ENCODE measurements around the gene ACSL5.

The ACSL5 gene, protein sequence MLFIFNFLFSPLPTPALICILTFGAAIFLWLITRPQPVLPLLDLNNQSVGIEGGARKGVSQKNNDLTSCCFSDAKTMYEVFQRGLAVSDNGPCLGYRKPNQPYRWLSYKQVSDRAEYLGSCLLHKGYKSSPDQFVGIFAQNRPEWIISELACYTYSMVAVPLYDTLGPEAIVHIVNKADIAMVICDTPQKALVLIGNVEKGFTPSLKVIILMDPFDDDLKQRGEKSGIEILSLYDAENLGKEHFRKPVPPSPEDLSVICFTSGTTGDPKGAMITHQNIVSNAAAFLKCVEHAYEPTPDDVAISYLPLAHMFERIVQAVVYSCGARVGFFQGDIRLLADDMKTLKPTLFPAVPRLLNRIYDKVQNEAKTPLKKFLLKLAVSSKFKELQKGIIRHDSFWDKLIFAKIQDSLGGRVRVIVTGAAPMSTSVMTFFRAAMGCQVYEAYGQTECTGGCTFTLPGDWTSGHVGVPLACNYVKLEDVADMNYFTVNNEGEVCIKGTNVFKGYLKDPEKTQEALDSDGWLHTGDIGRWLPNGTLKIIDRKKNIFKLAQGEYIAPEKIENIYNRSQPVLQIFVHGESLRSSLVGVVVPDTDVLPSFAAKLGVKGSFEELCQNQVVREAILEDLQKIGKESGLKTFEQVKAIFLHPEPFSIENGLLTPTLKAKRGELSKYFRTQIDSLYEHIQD

DNA sequence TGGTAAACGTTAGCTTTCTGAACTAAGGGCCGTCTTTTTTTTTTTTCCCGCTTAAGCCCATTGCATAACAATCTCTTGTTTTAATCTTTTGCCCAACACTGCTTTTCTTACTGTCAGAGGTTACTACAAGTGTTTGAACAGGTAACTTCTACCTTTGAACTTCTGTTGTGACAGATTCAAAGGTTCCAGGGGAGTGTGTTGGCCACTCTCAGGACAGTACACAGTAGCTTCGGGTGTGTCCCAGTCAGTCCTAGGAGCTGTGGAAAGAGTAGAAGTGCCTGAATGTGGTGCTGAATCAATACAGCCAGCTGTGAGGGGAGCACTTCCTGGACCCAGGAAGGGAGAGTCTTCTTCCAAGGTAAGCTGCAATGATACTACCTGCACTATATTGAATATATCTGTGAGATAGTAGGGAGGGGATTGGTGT lies at the start of gene ACSL5:
ACSL5 (plus strand) TSS at position 205 of the 427 bp plus-strand sequence. CDS start 20,831 bp downstream, outside the sequence.
- DNase-seq, result no peak

DNA sequence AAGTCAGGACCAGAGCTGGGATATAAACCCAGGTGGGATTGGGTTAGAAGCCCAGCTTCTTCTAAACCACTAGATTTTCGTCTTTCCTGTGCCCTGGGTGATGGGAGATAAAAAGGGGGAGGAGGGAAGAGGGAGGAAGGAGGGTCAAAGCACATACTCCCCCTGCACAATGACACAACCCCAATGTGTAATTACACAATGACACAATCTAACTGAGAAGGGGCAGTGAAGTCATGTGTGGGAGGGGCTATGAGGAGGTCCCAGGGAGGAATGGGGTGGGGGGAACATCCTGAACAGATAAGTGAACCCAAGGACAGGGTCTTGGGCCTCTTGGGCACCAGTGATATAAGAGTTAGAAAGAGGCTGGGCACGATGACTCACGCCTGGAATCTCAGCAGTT lies 46.2 kb upstream of the ACSL5 start:
- DNase-seq, result no peak

DNA sequence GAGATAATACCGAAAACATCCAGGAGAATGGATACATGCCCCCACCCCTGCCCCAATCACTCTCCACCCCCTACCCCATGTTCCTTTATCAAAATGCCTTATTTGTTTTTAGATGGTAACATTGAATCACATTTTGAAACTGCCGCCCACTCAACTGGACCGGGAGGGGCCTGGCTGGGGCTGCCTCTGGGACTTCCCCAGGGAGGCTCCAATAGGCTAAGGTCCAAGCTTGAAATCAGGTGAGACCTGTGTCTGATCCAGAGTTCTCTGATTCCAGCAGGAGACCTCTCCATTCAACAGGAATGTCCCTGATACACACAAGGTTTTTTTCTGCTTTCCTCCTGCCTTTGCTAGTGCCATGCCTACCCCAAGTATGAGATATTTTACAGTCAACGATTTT lies 43.8 kb upstream of the ACSL5 start:
- DNase-seq, result no peak

DNA sequence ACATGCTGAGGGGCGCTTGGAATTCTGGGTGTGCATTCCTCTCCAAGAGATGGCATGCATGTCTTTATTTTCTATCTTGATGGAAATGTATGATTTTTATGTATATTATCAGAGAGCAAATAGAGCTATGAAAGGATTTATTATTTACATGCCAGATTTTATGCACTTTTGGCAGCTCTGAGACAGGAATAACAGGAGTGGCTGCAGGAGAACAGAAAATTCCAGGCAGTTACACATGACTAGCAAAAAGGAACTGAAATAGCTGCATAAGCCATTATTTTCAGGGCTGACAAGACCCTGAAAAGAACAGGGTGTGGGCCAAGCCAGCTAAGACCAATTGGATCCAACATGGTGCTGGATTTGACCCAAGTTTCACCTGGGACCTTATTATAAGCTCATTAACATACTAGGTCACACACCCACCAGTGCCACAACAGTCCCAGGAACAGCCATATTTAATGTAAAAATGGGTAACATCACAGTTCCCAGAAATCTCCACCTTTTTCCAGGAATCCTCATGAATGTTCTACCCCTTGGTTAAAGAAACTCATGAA lies 43.2 kb upstream of the ACSL5 start:
- DNase-seq, result no peak

DNA sequence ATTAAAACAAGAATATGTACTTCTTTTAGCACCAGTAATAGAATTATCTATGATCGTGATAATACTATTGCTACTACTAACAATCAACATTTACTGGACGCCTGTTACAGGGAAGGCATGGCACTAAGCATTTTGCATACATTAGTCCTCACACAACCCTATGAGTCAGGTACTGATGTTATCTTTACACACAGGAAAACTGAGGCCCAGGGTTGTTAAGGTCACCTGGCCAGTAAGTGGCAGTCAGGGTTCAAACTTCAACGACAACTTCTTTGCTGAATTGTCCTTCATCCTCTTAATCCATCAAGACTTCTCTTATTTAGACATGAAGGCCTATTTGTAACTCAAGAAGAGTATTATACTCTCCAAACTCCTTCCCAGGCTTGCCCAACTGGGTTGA lies 41.9 kb upstream of the ACSL5 start:
- no peak for DNase-seq

DNA sequence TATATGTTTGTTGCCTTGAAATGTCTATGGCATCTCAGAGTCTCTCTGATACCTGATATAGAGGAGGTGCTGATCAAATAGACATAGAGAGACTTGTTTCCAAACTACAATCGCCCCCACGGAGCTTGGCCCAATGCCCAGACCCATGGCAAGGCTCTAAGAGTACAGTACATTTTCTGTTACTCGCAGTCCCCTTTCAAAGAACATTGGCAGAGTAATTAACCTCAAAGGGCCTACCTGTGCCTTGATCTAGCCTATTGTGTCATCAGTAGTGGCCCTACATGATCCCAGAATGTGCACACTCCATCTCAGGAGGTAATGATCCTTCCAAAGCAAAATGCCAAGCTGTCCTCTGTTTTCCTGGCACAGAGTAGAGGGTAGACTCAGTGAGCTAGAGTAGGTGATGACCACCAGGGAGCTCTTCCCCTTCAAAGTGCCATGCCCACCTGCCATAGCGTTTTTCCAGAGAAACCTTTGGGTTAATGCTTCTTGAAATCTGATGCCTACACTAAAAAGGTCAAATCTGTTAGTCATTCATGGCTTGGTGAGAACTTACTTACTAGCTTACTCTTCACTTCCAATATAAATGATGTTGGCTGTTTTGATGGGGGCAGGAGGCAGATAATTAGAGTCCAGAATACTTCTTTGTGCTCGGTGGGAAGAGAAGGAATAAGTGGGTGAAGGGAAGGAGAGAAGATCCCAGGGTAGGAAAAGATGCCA lies 41.2 kb upstream of the ACSL5 start:
- no peak for DNase-seq

DNA sequence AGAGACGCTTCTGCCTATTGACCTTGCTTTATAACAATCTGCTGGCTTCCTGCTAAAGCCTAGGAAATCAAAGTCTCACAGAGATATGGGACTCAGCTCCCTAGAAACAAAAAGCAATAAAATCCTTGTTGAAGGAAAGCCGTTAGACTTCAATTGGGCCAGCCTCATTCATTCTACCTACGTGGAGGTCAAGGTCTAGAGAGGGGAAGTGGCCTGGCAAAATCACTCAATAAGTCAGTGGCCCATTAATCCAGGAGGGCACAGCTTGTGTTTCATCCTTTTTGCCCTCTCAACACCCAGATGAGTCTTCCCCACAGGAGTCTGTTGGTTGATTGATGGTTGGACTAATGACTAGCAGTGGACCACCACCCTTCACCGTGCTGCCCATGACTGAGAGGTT lies 40.5 kb upstream of the ACSL5 start:
- no peak for DNase-seq

DNA sequence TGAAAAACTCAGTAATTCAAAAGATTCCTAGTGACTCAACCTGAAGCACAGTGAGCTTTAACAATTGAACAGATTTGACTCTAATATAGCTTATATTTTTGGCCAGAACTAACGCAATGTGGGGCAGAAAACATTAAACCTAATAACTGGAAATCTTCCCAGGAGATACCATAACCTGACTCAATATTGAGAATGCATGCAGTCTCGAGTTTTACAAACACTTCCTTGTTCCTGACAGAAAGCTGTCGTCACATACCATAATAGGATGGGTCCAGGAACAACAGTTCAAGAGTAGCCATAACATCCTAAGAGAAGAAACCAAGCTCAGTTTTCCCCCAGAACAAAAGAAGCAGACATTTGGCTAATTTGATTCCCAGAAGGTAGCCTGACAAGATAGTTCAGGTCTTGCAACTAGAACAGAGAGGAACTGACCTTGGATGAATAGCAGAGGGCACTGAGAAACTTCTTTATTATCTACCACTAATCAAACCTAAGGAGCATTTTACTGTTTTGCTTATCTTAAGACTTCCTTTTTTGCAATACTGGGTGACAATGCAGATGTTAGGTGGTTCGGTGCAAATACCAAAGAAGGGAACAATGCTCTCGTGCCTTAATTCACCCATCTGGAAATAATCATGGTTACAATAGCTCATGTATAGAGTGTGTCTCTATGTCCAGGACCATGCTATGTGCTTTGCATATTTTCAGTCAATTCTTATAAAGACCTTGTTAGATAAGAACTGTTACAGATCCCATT lies 38.6 kb upstream of the ACSL5 start:
- peak; percentile 18 for DNase-seq

DNA sequence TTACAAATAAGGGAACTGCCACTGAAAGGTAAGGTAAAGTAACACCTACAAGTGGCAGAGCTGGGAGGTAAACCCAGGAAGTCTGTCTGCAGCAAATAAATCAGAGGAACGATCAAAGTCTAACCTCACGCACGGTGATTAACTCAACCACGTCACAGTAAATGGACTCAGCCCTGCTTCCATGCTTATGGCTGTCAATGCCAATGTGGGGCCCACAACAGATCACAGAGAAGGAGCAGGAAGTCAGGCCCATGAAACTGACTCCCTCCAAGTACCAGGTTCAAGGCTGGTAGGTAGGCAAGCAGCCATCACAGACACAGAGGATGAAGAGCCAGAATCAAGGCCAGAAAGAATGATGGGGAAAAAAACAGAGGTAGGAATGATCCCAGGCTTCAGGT lies 38.0 kb upstream of the ACSL5 start:
- no peak for DNase-seq

DNA sequence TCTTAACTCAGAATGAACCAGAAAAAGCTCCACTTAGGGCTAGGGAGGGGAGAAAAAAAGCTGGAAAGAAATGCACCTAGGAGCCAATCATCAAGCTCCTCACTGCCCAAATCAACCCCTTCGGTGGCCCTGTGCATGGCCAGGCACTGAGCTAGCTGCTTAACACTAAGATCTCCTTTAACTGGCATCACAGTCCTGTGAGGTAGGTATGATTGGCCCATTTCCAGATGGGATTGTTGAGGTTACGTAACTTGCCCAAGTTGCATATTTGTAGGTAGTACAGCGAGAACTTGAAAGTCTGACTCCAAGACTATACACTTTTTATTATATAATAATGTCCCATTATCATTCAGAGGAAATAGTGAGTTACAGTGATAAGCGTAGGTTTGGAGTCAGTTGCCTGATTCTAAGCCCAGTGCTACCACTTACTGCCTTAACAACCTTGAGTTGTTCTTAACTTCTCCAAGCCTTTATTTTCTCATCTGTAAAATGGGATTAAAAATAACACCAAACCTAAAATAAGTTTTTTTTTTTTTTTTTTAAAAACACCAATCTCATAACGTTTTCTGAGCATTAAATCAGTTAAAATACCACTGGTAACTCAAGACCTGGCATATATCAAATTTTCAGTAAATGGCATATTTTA lies 37.2 kb upstream of the ACSL5 start:
- no peak for DNase-seq

DNA sequence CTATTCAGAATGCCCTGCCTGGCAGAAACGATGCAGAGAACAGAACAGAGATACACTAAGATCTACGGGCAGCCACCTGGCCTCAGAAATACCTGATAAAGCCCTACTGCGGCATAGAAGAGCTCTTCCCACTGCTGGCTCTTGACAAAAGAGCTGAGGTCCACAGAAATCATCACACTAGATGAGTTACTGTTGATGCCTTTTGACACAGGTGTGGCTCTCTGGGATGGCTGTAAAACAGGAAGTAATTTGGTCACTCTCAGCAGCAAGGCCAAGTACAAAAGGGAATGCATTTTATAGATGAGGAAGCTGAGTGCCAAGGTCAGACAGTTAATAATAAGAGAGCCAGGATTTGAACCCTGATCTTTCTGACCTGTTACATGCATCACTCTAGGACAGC lies 35.0 kb upstream of the ACSL5 start:
- DNase-seq, result no peak

DNA sequence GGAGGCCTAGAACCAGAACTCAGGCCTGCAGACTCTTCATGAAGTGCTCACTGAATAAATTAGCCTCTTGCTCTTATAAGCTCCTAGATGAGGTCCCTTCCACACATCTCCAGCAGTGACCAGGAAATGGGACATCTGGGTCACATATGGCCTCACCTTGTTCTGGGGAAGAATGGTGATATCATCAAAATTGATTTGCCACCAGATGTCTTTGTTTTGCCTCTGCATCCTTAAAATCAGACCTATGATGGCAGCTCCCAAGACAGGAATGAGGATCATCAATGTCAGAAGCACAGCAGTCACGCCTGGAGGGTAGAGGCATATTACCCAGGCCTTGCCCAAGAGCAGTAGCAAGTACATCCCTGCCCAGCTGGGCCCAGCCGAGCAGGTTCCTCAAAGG lies 33.3 kb upstream of the ACSL5 start:
- DNase-seq, result no peak

DNA sequence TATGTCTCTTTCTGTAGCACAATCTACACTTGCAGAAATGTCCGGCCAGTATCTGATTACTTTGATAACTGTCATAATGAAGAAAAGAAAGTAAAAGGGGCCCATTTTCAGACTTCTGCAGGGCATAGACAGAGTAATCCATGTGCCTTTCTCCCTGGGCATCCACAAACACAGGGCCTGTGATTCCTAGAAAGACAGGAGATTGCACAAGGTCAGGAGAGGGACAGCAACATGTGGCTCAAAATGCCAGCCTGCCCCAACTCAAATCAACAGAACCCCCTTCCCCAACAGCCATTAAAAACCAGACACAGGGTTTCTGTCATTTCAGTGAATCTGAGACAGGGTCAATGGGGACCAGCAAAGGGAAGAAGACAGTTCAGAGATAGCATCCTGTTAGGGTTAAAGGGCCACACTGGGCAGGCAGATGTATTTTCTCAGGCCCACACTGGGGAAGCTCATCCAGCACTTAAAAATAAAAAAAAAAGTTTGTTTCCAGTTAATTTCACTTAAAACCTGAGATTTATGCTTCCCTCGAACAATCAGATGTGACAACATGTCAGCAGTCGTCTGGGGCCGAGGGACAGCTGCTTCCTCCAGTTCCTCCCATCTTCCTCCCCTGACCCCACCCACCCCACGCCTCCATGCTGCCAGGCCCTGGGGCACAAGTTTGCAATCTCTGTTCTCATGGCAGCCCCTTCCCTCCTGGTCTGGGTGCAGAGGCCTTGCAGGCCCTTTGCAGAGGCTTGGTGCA lies 30.7 kb upstream of the ACSL5 start:
- no peak for DNase-seq

DNA sequence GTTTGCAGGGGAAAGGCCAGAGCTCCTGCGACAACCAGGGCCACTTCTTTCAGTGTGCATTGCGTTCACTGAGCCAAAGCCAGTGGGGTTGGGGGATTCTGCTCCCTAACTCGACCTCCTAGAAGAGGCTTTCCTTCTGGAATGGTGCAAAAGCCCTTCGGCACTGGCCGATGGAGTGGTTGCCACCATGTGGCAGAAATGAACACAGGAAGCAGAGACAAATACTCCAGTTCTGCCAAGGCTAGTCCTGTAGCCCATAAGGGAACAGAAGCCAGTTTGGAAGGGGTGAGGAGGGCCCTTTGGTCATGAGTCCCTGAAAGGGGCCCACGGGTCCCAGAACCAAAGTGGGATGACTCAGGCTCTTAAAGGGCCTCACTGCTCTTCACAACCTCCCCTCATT lies 29.7 kb upstream of the ACSL5 start:
- no peak for DNase-seq

DNA sequence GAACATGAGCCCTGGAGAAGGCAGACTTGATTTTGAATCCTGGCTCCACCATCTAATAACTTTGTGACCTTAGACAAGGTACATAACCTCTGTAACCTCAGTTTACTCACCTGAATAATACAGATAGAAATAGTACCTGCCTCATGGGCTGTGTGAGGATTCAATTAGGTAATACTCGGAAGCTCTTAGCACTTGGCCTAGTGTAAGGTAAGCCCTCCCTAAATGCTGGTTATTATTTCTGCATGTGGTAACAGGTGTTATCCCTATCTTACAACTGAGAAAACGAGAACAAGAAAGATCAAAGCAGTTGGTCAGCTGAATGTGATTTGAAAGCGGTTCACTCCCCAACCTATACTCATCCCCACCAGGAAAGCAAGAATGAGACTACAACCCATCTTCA lies 28.7 kb upstream of the ACSL5 start:
- no peak for DNase-seq

DNA sequence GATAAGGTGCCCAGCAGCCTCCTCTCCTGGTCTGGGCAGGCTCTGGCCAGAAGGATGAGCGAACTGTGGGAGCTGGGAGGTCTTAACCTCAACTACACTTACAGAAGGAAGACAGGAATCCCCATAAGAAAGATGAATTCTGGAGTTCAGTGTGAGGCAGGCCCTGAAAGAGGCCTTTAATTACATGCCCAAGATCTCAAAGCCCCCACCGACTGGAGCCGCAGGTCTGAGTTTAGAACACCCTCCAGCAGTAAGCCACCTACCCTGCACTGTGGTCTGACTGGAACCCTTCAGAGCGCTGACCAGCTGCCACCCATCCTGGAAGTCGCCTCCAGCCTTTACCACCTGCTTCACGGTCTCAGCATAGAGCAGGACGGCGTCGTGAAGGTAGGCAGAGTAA lies 28.2 kb upstream of the ACSL5 start:
- DNase-seq, result no peak

DNA sequence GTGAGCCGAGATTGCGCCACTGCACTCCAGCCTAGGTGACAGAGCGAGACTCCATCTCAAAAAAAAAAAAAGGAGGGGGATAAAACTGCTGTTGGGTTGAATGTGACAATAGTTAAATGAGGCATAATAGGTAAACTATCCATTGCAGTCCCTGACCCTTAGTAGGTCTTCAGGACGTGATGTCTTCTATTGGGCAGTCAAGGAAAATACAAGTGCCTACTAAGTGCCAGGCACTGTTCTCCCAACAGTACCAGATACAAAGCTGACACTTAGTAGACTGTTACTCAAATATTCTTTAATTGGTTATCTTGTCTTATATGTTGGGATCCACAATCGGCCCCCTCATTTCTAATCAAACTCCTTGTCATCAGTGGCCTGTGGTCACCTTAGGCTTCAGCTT lies 27.1 kb upstream of the ACSL5 start:
- no peak for DNase-seq

DNA sequence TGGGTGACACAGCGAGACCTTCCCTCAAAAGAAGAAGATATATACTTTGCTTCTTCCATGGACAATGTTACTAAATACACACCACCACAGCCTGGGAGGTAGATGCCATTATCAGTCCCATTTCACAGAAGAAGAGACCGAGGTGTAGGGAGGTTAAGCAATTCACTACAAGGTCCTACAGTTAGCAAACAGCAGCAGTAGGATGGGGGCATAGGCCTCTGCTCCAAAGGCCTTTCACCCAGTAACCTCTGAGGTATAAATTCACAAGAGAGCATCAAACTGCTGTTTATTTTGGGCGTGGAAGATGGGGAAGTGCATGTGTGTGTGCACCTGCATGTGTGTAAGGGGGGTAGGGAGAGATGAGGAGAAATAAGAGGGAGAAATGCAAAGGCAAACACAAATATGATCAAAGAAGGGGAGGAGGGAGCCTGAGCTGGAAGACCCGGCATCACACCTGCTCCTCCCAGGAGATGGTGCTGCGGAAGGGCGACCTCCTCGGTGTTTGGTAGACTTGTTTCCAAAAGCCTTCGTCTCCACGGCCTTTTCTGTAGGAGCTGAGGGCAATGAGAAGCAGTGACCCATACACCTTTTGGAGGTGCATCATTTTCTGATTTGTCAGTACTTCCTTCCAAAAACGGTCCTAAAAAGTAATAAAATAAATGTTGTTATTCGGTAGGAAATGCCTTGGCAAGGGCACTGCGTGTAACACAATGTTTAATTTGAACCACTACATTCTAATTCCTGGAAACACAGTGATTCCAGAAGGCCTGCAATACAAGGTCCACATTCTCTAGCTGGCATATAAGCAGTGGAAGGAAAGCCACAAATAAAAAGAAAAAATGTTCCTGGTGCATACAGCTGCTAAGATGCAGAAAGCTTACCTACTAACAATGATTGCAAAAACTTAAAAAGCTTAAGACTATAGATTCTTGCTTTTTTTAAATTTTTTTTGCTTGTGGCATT lies 25.9 kb upstream of the ACSL5 start:
- DNase-seq, result no peak

DNA sequence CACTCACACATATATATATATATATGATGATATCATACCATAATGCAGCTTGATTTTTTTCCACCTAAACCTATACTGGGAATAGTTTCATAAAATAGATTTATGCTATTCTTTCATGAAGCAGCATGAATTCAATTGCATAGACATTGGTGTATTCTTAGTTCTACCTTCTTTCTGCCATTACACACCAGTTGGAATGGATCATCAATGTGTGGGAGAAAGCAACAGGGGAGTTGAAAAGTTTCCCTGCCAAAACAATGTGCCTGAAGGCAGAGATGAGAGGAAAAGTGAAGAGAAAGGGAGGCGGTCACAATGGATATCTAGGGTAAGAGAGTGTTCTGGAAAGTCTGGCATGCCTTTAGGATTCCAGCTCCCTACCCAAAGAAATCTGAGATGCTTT lies 25.2 kb upstream of the ACSL5 start:
- no peak for DNase-seq

DNA sequence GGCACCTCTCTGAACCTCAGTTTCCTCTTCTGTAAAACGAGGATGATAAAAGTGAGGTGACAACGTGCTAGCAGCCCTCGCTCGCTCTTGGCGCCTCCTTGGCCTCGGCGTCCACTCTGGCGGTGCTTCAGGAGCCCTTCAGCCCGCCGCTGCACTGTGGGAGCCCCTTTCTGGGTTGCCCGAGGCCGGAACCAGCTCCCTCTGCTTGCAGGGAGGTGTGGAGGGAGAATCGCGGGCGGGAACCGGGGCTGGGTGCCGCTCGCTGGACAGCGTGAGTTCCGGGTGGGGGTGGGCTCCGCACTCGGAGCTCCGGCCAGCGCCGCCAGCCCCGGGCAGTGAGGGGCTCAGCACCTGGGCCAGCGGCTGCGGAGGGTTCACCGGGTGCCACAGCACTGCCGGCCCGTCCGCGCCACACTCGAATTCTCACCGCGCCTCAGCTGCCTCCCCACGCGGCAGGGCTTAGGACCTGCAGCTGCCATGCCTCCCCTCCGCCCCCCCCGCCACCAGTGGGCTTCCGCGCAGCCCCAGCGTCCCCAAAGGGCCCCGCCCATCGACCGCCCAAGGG lies 24.3 kb upstream of the ACSL5 start:
- DNase-seq, result no peak

All from hematopoietic multipotent progenitor cell treated with erythropoietin and hydrocortisone succinate and interleukin-3 and kit ligand, for 8 days (in vitro differentiated cells).